ENCODE results near the gene EGLN2.

The EGLN2 gene

DNA sequence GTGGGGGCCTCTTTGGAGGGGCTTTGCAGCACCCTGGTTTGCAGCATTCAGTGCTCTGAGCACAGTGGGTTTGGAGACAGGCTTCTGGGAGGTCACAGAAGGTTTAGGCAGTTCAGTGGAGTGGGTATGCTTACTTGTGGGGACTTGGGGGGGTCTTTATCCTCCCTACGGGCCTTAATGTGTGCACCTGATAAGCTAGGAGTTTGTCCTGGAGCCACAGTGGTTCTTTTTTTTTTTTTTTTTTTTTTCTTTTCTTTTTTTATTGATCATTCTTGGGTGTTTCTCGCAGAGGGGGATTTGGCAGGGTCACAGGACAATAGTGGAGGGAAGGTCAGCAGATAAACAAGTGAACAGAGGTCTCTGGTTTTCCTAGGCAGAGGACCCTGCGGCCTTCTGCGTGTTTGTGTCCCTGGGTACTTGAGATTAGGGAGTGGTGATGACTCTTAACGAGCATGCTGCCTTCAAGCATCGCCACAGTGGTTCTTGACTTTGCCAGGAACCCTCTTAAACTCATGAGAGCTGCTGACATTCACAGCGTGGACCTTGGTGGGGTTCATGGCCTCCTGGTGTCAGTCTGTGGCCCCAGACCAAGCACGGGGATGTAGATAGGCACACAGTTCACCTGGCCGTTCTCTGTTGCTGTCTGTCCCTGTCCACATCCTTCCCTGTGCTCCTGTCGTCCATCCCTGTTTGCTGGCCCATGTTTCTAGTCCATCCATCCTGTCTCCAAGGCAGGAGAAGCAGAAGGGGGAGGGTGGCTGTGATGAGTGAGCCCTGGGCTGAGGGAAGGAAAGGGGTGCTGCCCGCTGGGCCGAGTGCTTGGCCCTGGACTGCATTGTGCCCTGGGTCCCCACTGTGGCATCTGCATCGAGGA is 2.7 kb downstream of the EGLN2 start:
- H3K4me3 ChIP-seq (ENCODE audit: low read depth, low read length) = peak overlapping the region; percentile 22
- in situ Hi-C loops (cut with HindIII; ENCODE audit: low sequenced_read_pairs) = no loop called here
- DNase-seq (ENCODE audit: low read depth) = no peak
- TF ChIP-seq, protein P1, sequence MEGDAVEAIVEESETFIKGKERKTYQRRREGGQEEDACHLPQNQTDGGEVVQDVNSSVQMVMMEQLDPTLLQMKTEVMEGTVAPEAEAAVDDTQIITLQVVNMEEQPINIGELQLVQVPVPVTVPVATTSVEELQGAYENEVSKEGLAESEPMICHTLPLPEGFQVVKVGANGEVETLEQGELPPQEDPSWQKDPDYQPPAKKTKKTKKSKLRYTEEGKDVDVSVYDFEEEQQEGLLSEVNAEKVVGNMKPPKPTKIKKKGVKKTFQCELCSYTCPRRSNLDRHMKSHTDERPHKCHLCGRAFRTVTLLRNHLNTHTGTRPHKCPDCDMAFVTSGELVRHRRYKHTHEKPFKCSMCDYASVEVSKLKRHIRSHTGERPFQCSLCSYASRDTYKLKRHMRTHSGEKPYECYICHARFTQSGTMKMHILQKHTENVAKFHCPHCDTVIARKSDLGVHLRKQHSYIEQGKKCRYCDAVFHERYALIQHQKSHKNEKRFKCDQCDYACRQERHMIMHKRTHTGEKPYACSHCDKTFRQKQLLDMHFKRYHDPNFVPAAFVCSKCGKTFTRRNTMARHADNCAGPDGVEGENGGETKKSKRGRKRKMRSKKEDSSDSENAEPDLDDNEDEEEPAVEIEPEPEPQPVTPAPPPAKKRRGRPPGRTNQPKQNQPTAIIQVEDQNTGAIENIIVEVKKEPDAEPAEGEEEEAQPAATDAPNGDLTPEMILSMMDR (IDR thresholded peaks at IDR 0.05; ENCODE audit: low read depth, low read length, missing control alignments) = no peak

DNA sequence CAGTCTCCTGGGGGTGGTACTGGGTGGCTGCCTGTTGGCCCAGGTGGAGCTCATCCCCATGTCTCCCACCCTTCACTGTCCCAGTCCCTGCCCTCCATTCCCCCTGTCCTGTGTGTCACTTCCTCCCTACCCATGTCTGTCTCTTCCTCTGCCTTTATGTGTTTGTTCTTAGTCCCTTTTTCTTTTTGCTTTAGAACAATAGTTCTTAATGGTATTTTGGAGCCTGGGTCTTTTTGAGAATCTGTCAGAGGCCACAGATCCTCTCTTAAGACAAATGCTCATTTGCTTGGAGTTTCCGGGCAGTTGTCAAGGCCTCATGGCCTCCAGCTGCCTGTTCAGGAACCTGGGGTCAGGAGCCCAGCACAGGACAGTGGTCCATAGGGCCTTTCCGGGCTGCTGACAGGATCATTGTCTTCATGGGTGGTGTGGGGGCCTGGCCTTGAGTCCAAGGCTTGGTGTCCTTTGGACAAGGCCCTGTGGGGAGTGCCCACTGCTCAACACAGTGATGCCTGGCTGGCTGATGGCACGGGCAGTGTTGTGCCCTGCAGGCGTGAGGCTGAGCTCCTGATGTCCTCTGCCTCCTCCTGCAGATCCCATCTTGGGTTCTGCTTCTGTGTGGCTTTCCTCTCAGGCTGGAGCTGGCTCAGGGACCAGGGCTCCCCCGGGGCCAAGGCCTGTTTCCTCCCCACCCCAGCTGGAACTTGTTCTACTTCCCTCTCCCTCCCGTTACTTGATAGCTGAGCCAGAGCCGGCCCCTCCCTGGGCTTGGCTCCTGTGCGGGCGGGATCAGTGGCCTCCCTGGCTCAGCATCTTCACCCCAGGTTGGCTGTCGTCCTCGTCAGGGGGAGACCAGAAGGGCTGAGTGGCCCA is 3.5 kb downstream of the EGLN2 start:
- DNase-seq (ENCODE audit: low read depth) = no peak
- in situ Hi-C loops (cut with HindIII; ENCODE audit: low sequenced_read_pairs) = no loop called here
- H3K4me3 ChIP-seq (ENCODE audit: low read depth, low read length) = peak overlapping the region; percentile 19
- TF ChIP-seq, protein P1 (IDR thresholded peaks at IDR 0.05; ENCODE audit: low read depth, low read length, missing control alignments) = no peak

DNA sequence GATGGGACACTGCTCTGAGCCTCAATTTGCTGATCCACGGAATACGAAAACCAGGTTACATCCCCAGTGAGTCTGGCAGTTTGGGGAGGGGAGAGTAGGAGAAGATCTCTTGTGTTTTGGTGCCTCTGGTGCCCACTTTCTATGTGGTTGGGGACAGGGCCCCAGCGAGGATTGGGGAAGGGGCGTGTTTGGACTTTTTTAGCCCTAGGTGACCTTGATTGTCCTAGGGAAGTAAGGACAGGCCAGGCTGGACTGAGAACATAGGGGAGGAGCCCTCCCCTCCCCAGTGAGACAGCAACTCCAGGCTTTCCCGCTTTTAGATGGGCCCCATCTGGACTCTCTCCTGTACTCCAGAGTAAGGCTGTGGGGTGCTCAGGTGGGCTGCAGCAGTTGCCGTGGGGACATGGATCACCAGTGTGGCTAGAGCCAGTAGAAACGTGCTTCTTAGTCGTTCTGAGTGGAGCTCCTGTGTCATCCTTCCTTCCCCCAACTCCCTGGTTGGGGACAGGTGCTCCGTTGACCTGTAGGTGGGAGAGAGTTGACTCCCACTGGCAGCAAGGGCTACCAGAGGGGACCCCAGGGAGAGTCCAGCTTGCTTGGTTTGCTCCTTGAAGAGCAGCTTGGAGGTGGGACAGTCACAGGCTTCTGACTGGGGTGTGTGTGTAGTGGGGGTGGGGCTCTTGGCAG is 4.3 kb downstream of the EGLN2 start:
- TF ChIP-seq, protein P1 (IDR thresholded peaks at IDR 0.05; ENCODE audit: low read depth, low read length, missing control alignments) = no peak
- DNase-seq (ENCODE audit: low read depth) = no peak
- in situ Hi-C loops (cut with HindIII; ENCODE audit: low sequenced_read_pairs) = no loop called here
- no peak overlapping the region for H3K4me3 ChIP-seq (ENCODE audit: low read depth, low read length)

DNA sequence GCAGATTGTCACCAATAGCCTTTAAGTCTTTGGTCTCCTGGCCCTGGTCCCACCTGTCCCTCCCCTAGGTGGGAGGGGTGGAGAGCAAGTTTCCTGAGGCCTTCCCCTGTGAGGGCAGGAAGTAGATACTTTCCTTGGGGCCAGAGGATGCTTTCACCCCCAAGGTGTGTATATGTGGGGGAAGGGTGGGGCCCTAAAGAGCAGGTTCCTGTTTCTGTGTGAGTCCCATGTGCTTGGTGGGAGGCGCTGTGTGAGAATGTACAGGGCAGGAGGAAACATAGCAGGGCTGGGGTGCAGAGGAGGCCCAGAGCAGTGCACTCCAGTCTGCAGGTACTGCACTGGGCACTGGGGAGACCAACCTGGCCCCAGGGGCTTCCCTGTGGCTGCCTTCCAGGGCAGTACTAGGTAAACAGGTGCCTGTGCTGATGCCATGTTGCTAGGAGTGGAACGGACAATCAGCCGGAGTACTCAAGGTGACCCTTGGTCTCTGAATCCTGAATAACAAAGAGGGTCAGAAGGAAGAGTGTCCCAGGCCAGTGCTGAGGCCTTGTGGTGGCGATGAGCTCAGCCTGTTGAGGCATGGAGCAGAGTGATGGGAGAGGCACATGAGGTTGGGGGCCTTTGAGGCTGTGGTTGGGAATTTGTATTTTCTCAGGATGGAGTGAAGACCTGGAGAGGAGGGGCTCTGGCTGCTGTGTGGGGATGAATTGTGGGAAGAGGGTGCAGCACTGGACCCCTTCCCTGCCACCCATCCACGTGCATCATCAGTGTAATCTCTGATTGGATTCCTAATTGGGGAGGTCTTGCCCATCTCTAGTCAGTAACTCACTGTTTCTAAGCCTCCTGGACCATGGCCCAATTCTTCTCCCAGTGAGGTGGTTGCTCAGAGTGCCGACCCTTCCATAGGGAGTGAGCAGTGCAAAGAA is 5.1 kb downstream of the EGLN2 start:
- TF ChIP-seq, protein P1 (IDR thresholded peaks at IDR 0.05; ENCODE audit: low read depth, low read length, missing control alignments) = no peak
- no peak overlapping the region for H3K4me3 ChIP-seq (ENCODE audit: low read depth, low read length)
- DNase-seq (ENCODE audit: low read depth) = no peak
- in situ Hi-C loops (cut with HindIII; ENCODE audit: low sequenced_read_pairs) = no loop called here

DNA sequence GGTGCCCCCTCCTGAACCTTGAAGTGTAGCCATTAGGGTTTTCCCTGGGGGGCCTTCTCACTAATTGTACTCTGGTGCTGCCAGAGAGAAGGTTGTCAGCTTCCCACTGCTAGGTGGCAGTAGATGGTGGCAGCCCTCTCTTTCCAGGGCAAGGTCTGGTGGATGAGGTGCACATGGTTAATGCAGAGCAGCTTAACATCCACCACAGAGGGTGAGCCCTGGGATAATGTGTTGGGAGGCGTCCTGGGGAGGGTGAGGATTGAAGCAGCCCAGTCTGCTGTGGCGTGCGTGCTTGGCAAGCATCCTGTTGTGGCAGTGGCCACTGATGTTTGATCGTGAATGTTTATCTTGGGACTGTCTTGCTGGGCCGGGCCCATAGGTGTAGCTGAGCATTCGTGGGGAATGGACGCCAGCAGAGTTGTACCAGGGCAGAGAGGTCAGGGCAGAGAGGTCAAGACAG is 5.8 kb downstream of the EGLN2 start:
- TF ChIP-seq, protein P1 (IDR thresholded peaks at IDR 0.05; ENCODE audit: low read depth, low read length, missing control alignments) = peak; percentile 30
- in situ Hi-C loops (cut with HindIII; ENCODE audit: low sequenced_read_pairs) = no loop called here
- no peak overlapping the region for H3K4me3 ChIP-seq (ENCODE audit: low read depth, low read length)
- no peak for DNase-seq (ENCODE audit: low read depth)

Data from astrocyte of the cerebellum (primary cell).